Heart left ventricle (tissue), 16 donors: ENCODE data around the gene RBPJL. TPM values are rescaled to one million over a fixed set of nuclear protein-coding genes. Genes with fewer than 3 reads are reported as not detected.

Source experiments
- ATAC-seq, 4 donors: fragments of 200-7000 bp; cut with Tn5 transposase; one replicate each; pipeline ENCODE4 v1.9.1; 2020 to 2022; ENCODE audit warnings: moderate library complexity in 4 of 4, mild to moderate bottlenecking in 3 of 4, moderate number of reproducible peaks in 1 of 4
- DNase-seq, 5 donors: peaks; one replicate each; pipeline ENCODE4 v3.0.0-alpha.2; 2020
- H3K27ac ChIP-seq, 12 donors: fragments of 200-600 bp; sonication (generic) in 4 of 12; one replicate each; pipeline versions ENCODE4 v1.5.0 to v1.8.0; 2016 to 2022; ENCODE audit warnings: mild to moderate bottlenecking in 2 of 12
- H3K27me3 ChIP-seq, 9 donors: fragments of 200-600 bp; sonication (generic) in 2 of 9; one replicate each; pipeline versions ENCODE4 v1.5.1 to v1.8.0; 2016 to 2022; ENCODE audit warnings: mild to moderate bottlenecking in 3 of 9
- H3K36me3 ChIP-seq, 9 donors: fragments of 200-600 bp; sonication (generic) in 2 of 9; one replicate each; pipeline versions ENCODE4 v1.5.0 to v1.8.0; 2018 to 2022; ENCODE audit warnings: mild to moderate bottlenecking in 2 of 9
- H3K4me1 ChIP-seq, 12 donors: fragments of 200-600 bp; sonication (generic) in 4 of 12; one replicate each; pipeline versions ENCODE4 v1.5.0 to v1.8.0; 2016 to 2022; ENCODE audit warnings: mild to moderate bottlenecking in 3 of 12
- H3K4me3 ChIP-seq, 12 donors: fragments of 200-600 bp; sonication (generic) in 4 of 12; one replicate each; pipeline versions ENCODE4 v1.5.0 to v1.8.0; 2017 to 2022; ENCODE audit warnings: mild to moderate bottlenecking in 9 of 12, moderate library complexity in 4 of 12
- H3K9me3 ChIP-seq, 12 donors: fragments of 200-600 bp; sonication (generic) in 4 of 12; one replicate each; pipeline versions ENCODE4 v1.5.0 to v1.8.0; 2016 to 2022; ENCODE audit warnings: mild to moderate bottlenecking in 1 of 12
- POLR2A ChIP-seq, 2 donors: fragments of 450-650 bp; IDR thresholded peaks; one replicate each; pipeline ENCODE4 v1.6.1; 2017; ENCODE audit warnings: antibody characterized with exemption in 2 of 2, mild to moderate bottlenecking in 2 of 2, moderate library complexity in 2 of 2
- WGBS, 4 donors: extraction: QIAGEN DNeasy Blood & Tissue Kit in 2 of 4; methylation state at CpG; one replicate each; pipeline versions ENCODE4 v1.1.5 to v1.1.7; 2013 to 2018; 5-methylcytosine and 5-hydroxymethylcytosine counted together
- intact Hi-C, 10 donors: fragments of 100-400 bp; cut with DNase I; formaldehyde crosslinking; loops; one replicate each; pipeline versions ENCODE4 v1.11.1 to v1.14.2; 2022
- polyA plus RNA-seq, 2 donors: library from polyadenylated mRNA; stranded (reverse); fragments of 200-250 nt; gene quantifications; one replicate each; pipeline ENCODE4 v1.2.3, GENCODE V29; 2013
- total RNA-seq, 9 donors: library from RNA; depleted of rRNA in 2 of 9; stranded (reverse); fragments of >200 nt in 2 of 9; fragmentation: NEBNext Ultra II Directional in 3 of 9; extraction: Animal tissue kit (Norgen Biotek cat#: 25700) in 3 of 9; gene quantifications; one replicate each; pipeline versions ENCODE4 v1.1.0 to v1.2.4, GENCODE V29; 2016 to 2023
- TF ChIP-seq, protein P1 (sequence below), 12 donors: fragments of 200-600 bp; sonication (generic) in 4 of 12; IDR thresholded peaks; one replicate each; pipeline versions ENCODE4 v1.5.0 to v1.8.0; 2018 to 2022; ENCODE audit warnings: antibody characterized with exemption in 12 of 12, mild to moderate bottlenecking in 5 of 12
- donor health status: ischemic (EF 13 %, LVEDD 7.1; RV severe dilation, severe dysfunction).
- donor health status: healthy with polysubstance abuse.
- donor health status: DM: no; HTN: yes; CAD: no.
- donor health status: DM: no; HTN: no; CAD: no.
- donor health status: ischemic (EF 25% LVEDD 6.9; RV normal size, moderate dysfunction).
- donor health status: ischemic (EF 25% LVEDD 5.7; RV mildly dilated, moderate dysfunction).
- donor health status: healthy.
- donor health status: DM: yes; HTN: yes; CAD: no.
- donor health status: ischemic (EF 35%, LVEDD 5.7; RV mildly dilated, moderate dysfunction).
- donor health status: nonischemic (EF 11% LVEDD 7.7; RV severe dilation, severe dysfunction).
- donor health status: DM: yes; HTN: yes; CAD: no.
- donor health status: PGD.
- donor health status: ischemic (EF 29% LVEDD 5.4; RV normal size, mild dysfunction).
- donor health status: nonischemic (EF 23%, LVEDD 6.1; RV moderate dilation, normal function).

Gene RBPJL
- total and polyA plus RNA-seq, 11 donors = not detected

DNA sequence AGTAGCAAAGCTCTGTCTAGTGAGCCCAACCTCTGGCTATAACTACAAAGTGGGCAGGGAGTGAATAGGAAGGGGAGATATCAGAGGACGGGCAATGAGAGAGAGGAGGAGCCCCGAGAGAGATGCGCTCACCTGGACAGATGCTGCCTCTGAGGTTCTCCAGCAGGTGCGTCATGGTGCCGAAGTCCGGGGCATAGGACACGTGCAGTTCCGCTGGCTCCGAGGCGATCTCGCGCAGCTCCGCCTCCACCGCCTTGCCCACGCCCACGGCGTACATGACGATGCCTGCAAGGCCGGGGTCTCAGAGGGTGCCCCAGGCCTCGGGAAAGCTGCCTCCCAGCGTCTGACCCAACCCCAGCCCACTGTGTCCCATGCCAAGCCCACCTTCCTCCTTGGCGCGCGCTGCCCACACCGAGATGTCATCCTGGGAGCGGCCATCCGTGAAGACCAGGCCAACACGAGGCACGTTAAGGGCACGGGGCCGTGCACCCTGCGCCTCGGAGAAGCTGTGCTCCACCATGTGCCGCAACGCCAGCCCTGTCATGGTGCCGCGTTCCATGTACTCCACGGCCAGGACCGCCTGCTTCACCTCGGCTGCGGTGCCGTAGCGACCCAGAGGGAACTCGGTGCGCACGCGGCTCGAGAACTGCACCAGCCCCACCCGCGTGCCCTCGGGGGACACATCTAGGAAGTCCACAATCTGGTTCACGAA lies 8.7 kb upstream of the RBPJL start:
- Histone ChIP-seq H3K36me3 (no peaks in the 10 kb centered on the region), H3K27ac (no peak overlapping the region), H3K27me3 (peaks cover 0 to 71% (median 14%) of the 10 kb centered on the region in 9 donors), H3K4me3 (no peak overlapping the region), H3K9me3 (no peaks in the 10 kb centered on the region), H3K4me1 (peaks cover 0 to 12% (median 7%) of the 10 kb centered on the region in 12 donors)
- TF ChIP-seq POLR2A (IDR thresholded peaks at IDR 0.05) = no peak
- TF ChIP-seq, protein P1, sequence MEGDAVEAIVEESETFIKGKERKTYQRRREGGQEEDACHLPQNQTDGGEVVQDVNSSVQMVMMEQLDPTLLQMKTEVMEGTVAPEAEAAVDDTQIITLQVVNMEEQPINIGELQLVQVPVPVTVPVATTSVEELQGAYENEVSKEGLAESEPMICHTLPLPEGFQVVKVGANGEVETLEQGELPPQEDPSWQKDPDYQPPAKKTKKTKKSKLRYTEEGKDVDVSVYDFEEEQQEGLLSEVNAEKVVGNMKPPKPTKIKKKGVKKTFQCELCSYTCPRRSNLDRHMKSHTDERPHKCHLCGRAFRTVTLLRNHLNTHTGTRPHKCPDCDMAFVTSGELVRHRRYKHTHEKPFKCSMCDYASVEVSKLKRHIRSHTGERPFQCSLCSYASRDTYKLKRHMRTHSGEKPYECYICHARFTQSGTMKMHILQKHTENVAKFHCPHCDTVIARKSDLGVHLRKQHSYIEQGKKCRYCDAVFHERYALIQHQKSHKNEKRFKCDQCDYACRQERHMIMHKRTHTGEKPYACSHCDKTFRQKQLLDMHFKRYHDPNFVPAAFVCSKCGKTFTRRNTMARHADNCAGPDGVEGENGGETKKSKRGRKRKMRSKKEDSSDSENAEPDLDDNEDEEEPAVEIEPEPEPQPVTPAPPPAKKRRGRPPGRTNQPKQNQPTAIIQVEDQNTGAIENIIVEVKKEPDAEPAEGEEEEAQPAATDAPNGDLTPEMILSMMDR (IDR thresholded peaks at IDR 0.05) = no peak
- DNase-seq = no peak
- intact Hi-C loops = loop anchor here in 3 of 10 donors (10.0 kb wide), 3 partner anchors 203 to 283 kb away; no protein-coding TSS in a partner anchor
- no peak for ATAC-seq
- WGBS, 4 donors = 90 to 93% (median 92%) methylated on average over 20 to 52 of the region's 52 CpGs

DNA sequence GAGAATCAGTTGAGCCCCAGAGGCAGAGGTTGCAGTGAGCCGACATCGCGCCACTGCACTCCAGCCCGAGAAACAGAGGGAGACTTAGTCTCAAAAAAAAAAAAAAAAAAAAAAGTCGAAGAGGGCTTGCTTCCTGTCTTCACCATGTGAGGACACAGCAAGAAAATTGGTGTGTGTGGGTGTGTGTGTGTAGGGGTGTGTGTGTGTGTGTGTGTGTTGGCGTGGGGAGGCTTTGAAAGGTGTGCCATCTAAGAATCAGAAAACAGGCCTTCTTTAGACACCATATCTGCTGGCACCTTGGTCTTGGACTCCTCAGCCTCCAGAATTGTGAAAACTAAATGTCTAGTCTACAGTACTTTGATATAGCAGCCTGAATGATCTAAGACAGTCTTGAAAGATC lies 6.9 kb upstream of the RBPJL start:
- 85 to 91% (median 86%) methylated on average over 6 of the region's 6 CpGs for WGBS, 4 donors
- Histone ChIP-seq H3K36me3 (no peaks in the 10 kb centered on the region), H3K9me3 (no peaks in the 10 kb centered on the region), H3K4me1 (no peaks in the 10 kb centered on the region), H3K27me3 (peaks cover 1 to 75% (median 25%) of the 10 kb centered on the region in 9 donors), H3K4me3 (no peak overlapping the region), H3K27ac (no peak overlapping the region)
- no peak for TF ChIP-seq POLR2A (IDR thresholded peaks at IDR 0.05)
- TF ChIP-seq, protein P1 (IDR thresholded peaks at IDR 0.05) = no peak
- ATAC-seq (no peak), DNase-seq (no peak)
- intact Hi-C loops = loop anchor here in 4 of 10 donors (10.0 kb wide), 3 partner anchors 205 to 285 kb away; no protein-coding TSS in a partner anchor

DNA sequence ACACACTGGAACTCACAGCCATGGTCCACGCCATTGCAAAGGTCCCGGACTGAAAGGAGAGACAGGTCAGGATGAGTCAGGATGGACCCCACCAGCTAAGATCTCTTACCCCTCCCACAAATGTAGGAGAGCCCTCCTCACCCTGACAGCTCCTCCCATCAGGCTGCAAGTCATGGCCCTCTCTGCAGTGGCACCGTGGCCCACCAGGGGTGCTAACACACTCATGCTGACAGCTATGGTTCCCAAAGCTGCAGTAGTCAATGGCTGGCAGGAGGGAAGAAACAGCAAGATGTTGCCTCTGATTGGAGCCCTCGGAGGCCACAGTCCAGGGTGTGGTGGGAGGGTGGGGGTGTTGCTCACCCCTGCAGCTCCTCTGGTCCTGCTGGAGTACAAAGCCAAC lies 5.7 kb upstream of the RBPJL start:
- 28 to 35% (median 29%) methylated on average over 3 to 4 of the region's 4 CpGs for WGBS, 4 donors
- intact Hi-C loops = loop anchor here in 1 of 10 donors (10.0 kb wide), 1 partner anchor 286 kb away; no protein-coding TSS in a partner anchor

DNA sequence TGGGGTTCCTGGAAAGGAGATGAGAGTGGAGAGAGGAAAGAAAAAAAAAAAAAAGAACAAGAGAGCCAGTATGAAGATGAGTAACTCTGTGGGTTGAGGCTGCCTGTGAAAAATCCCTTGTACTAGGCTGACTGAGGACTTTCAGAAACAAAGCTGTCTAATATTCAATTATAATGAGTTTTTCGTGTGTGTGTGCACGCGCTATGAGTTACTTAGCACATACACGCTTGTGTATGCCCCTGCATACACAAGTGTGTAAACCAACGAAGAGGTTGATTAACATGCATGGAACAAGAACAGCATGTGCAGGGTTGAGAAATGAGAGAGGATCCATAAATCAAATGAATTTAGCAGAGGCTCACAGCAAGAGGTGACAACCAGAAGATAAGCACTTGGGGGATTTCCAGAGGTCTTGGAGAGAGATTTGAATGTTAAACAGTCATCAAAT lies 4.8 kb upstream of the RBPJL start:
- TF ChIP-seq, protein P1 (IDR thresholded peaks at IDR 0.05) = no peak
- no peak for TF ChIP-seq POLR2A (IDR thresholded peaks at IDR 0.05)
- no peaks in the 10 kb centered on the region for H3K9me3 ChIP-seq
- intact Hi-C loops = loop anchor here in 1 of 10 donors (10.0 kb wide), 1 partner anchor 287 kb away; no protein-coding TSS in a partner anchor
- H3K36me3 ChIP-seq = no peaks in the 10 kb centered on the region
- no peak for ATAC-seq
- no peak for DNase-seq
- peaks cover 11 to 74% (median 36%) of the 10 kb centered on the region in 9 donors for H3K27me3 ChIP-seq
- WGBS, 4 donors = 81 to 84% (median 82%) methylated on average over 5 of the region's 5 CpGs
- no peak overlapping the region for H3K4me3 ChIP-seq
- H3K27ac ChIP-seq = no peak overlapping the region
- H3K4me1 ChIP-seq = peaks cover 0 to 7% (median 0%) of the 10 kb centered on the region in 12 donors

More for the DNA sequence above, 5.7 kb upstream of the RBPJL start:
- H3K9me3 ChIP-seq = no peaks in the 10 kb centered on the region
- ATAC-seq = peak in 2 of 4 donors; percentile 24 to 32
- TF ChIP-seq, protein P1 (IDR thresholded peaks at IDR 0.05) = peak in 5 of 12 donors; percentile 10 to 29 (median 15)
- no peak for TF ChIP-seq POLR2A (IDR thresholded peaks at IDR 0.05)
- no peaks in the 10 kb centered on the region for H3K36me3 ChIP-seq
- H3K4me3 ChIP-seq = no peak overlapping the region
- no peak overlapping the region for H3K27ac ChIP-seq
- peaks cover 5 to 74% (median 35%) of the 10 kb centered on the region in 9 donors for H3K27me3 ChIP-seq
- no peaks in the 10 kb centered on the region for H3K4me1 ChIP-seq
- no peak for DNase-seq
